ENCODE data around the gene ERCC2.
"Not testable (repeated sequence)": the region's sequence is repeated elsewhere in the genome, so short reads cannot be mapped to it uniquely, and the experiment has no call there.

The ERCC2 gene

GRCh38 chr19:45314708-45315245 lies 55.6 kb downstream of the ERCC2 start:
- peak in 1 of 3 donors; percentile 24 for DNase-seq
- Histone ChIP-seq H3K27me3 (replicated peaks in 2 of 5; ENCODE audit: control insufficient read depth in 4 of 5, insufficient read depth in 5 of 5, low read length in 4 of 5) (peaks cover 0 to 27% (median 0%) of the 10 kb centered on the region in 5 experiments), H3K9me3 (ENCODE audit: control extremely low read depth in 1 of 5, control insufficient read depth in 4 of 5, insufficient read depth in 2 of 5, low read depth in 1 of 5, low read length in 4 of 5) (no peaks in the 10 kb centered on the region), H3K4me3 (ENCODE audit: control insufficient read depth in 1 of 7, extremely low read depth in 1 of 7, insufficient read depth in 4 of 7, low read depth in 2 of 7, low read length in 6 of 7) (no peak overlapping the region), H3K27ac (ENCODE audit: insufficient read depth in 1 of 2, low read depth in 1 of 2, low read length in 2 of 2, poor library complexity in 1 of 2, severe bottlenecking in 2 of 2) (no peak overlapping the region), H3K4me1 (ENCODE audit: control extremely low read depth in 1 of 4, control insufficient read depth in 4 of 4, insufficient read depth in 4 of 4, low read length in 3 of 4) (peaks cover 0 to 3% (median 3%) of the 10 kb centered on the region in 4 experiments), H3K36me3 (ENCODE audit: control insufficient read depth in 4 of 4, insufficient read depth in 4 of 4, low read length in 3 of 4) (no peaks in the 10 kb centered on the region)
- WGBS (ENCODE audit: insufficient coverage), result 76% methylated on average over 7 of the region's 8 CpGs
- ChIA-PET POLR2A (interaction anchor here (1.5 kb wide), 1 partner anchor 12 kb away, joined by 3 read pairs; no protein-coding TSS in a partner anchor), CTCF (interaction anchor here (1.3 kb wide), 1 partner anchor 22 kb away, joined by 3 read pairs; no protein-coding TSS in a partner anchor)

- H3K4me3 ChIP-seq (ENCODE audit: control insufficient read depth in 1 of 7, extremely low read depth in 1 of 7, insufficient read depth in 4 of 7, low read depth in 2 of 7, low read length in 6 of 7); H3K9me3 ChIP-seq (ENCODE audit: control extremely low read depth in 1 of 5, control insufficient read depth in 4 of 5, insufficient read depth in 2 of 5, low read depth in 1 of 5, low read length in 4 of 5); POLR2A ChIA-PET; H3K4me1 ChIP-seq (ENCODE audit: control extremely low read depth in 1 of 4, control insufficient read depth in 4 of 4, insufficient read depth in 4 of 4, low read length in 3 of 4); H3K36me3 ChIP-seq (ENCODE audit: control insufficient read depth in 4 of 4, insufficient read depth in 4 of 4, low read length in 3 of 4); DNase-seq; H3K27ac ChIP-seq (ENCODE audit: insufficient read depth in 1 of 2, low read depth in 1 of 2, low read length in 2 of 2, poor library complexity in 1 of 2, severe bottlenecking in 2 of 2): not testable (repeated sequence)
- WGBS (ENCODE audit: insufficient coverage), result 100% methylated on average over 10 of the region's 14 CpGs
- H3K27me3 ChIP-seq (replicated peaks in 2 of 5; ENCODE audit: control insufficient read depth in 4 of 5, insufficient read depth in 5 of 5, low read length in 4 of 5), result peaks cover 0 to 19% (median 0%) of the 10 kb centered on the region in 5 experiments
- CTCF ChIA-PET, result interaction anchor here (1.0 kb wide), 1 partner anchor 21 kb away, joined by 4 read pairs; no protein-coding TSS in a partner anchor
Observed at GRCh38 chr19:45312285-45312684, 58.1 kb downstream of the ERCC2 start.

- Histone ChIP-seq H3K9me3 (ENCODE audit: control extremely low read depth in 1 of 5, control insufficient read depth in 4 of 5, insufficient read depth in 2 of 5, low read depth in 1 of 5, low read length in 4 of 5) (no peaks in the 10 kb centered on the region), H3K4me1 (ENCODE audit: control extremely low read depth in 1 of 4, control insufficient read depth in 4 of 4, insufficient read depth in 4 of 4, low read length in 3 of 4) (peaks cover 0 to 3% (median 3%) of the 10 kb centered on the region in 4 experiments), H3K36me3 (ENCODE audit: control insufficient read depth in 4 of 4, insufficient read depth in 4 of 4, low read length in 3 of 4) (no peaks in the 10 kb centered on the region), H3K27ac (ENCODE audit: insufficient read depth in 1 of 2, low read depth in 1 of 2, low read length in 2 of 2, poor library complexity in 1 of 2, severe bottlenecking in 2 of 2) (no peak overlapping the region), H3K27me3 (replicated peaks in 2 of 5; ENCODE audit: control insufficient read depth in 4 of 5, insufficient read depth in 5 of 5, low read length in 4 of 5) (peaks cover 0 to 18% (median 0%) of the 10 kb centered on the region in 5 experiments), H3K4me3 (ENCODE audit: control insufficient read depth in 1 of 7, extremely low read depth in 1 of 7, insufficient read depth in 4 of 7, low read depth in 2 of 7, low read length in 6 of 7) (no peak overlapping the region)
- peak in 2 of 3 donors; percentile 46 to 61 for DNase-seq
- ChIA-PET POLR2A (no interaction called here), CTCF (interaction anchor here (1.0 kb wide), 1 partner anchor 22 kb away, joined by 4 read pairs; no protein-coding TSS in a partner anchor)
- 25% methylated on average over 18 of the region's 18 CpGs for WGBS (ENCODE audit: insufficient coverage)
Observed at GRCh38 chr19:45311621-45312020, 58.8 kb downstream of the ERCC2 start.

- H3K4me3 ChIP-seq (ENCODE audit: control insufficient read depth in 1 of 7, extremely low read depth in 1 of 7, insufficient read depth in 4 of 7, low read depth in 2 of 7, low read length in 6 of 7); H3K27me3 ChIP-seq (replicated peaks in 2 of 5; ENCODE audit: control insufficient read depth in 4 of 5, insufficient read depth in 5 of 5, low read length in 4 of 5); H3K9me3 ChIP-seq (ENCODE audit: control extremely low read depth in 1 of 5, control insufficient read depth in 4 of 5, insufficient read depth in 2 of 5, low read depth in 1 of 5, low read length in 4 of 5); DNase-seq; H3K4me1 ChIP-seq (ENCODE audit: control extremely low read depth in 1 of 4, control insufficient read depth in 4 of 4, insufficient read depth in 4 of 4, low read length in 3 of 4); H3K27ac ChIP-seq (ENCODE audit: insufficient read depth in 1 of 2, low read depth in 1 of 2, low read length in 2 of 2, poor library complexity in 1 of 2, severe bottlenecking in 2 of 2); H3K36me3 ChIP-seq (ENCODE audit: control insufficient read depth in 4 of 4, insufficient read depth in 4 of 4, low read length in 3 of 4): not testable (repeated sequence)
- 95% methylated on average over 5 of the region's 8 CpGs for WGBS (ENCODE audit: insufficient coverage)
- ChIA-PET POLR2A (interaction anchor here (0.6 kb wide), 1 partner anchor 10 kb away, joined by 5 read pairs; no protein-coding TSS in a partner anchor), CTCF (interaction anchor here (0.6 to 1.4 kb wide), 2 partner anchors 29 to 243 kb away, joined by 3 read pairs; no protein-coding TSS in a partner anchor)
Observed at GRCh38 chr19:45309322-45309721, 61.1 kb downstream of the ERCC2 start.

- H3K4me1 ChIP-seq (ENCODE audit: control extremely low read depth in 1 of 4, control insufficient read depth in 4 of 4, insufficient read depth in 4 of 4, low read length in 3 of 4), result peaks cover 0 to 3% (median 3%) of the 10 kb centered on the region in 4 experiments
- no peak overlapping the region for H3K4me3 ChIP-seq (ENCODE audit: control insufficient read depth in 1 of 7, extremely low read depth in 1 of 7, insufficient read depth in 4 of 7, low read depth in 2 of 7, low read length in 6 of 7)
- no peak overlapping the region for H3K27ac ChIP-seq (ENCODE audit: insufficient read depth in 1 of 2, low read depth in 1 of 2, low read length in 2 of 2, poor library complexity in 1 of 2, severe bottlenecking in 2 of 2)
- DNase-seq, result no peak
- WGBS (ENCODE audit: insufficient coverage), result 89% methylated on average over 19 of the region's 19 CpGs
- ChIA-PET CTCF (no interaction called here), POLR2A (no interaction called here)
- peaks cover 0 to 2% (median 0%) of the 10 kb centered on the region in 4 experiments for H3K36me3 ChIP-seq (ENCODE audit: control insufficient read depth in 4 of 4, insufficient read depth in 4 of 4, low read length in 3 of 4)
- H3K27me3 ChIP-seq (replicated peaks in 2 of 5; ENCODE audit: control insufficient read depth in 4 of 5, insufficient read depth in 5 of 5, low read length in 4 of 5), result peaks cover 0 to 2% (median 0%) of the 10 kb centered on the region in 5 experiments
- H3K9me3 ChIP-seq (ENCODE audit: control extremely low read depth in 1 of 5, control insufficient read depth in 4 of 5, insufficient read depth in 2 of 5, low read depth in 1 of 5, low read length in 4 of 5), result no peaks in the 10 kb centered on the region
Observed at GRCh38 chr19:45307361-45307760, 63.0 kb downstream of the ERCC2 start.

- CTCF ChIA-PET, result interaction anchor here (0.9 to 1.0 kb wide), 3 partner anchors 32 to 174 kb away, joined by 3 read pairs; no protein-coding TSS in a partner anchor
- DNase-seq, result no peak
- Histone ChIP-seq H3K4me1 (ENCODE audit: control extremely low read depth in 1 of 4, control insufficient read depth in 4 of 4, insufficient read depth in 4 of 4, low read length in 3 of 4) (peaks cover 0 to 3% (median 1%) of the 10 kb centered on the region in 4 experiments), H3K36me3 (ENCODE audit: control insufficient read depth in 4 of 4, insufficient read depth in 4 of 4, low read length in 3 of 4) (peaks cover 0 to 3% (median 1%) of the 10 kb centered on the region in 4 experiments), H3K4me3 (ENCODE audit: control insufficient read depth in 1 of 7, extremely low read depth in 1 of 7, insufficient read depth in 4 of 7, low read depth in 2 of 7, low read length in 6 of 7) (no peak overlapping the region), H3K27me3 (replicated peaks in 2 of 5; ENCODE audit: control insufficient read depth in 4 of 5, insufficient read depth in 5 of 5, low read length in 4 of 5) (peaks cover 0 to 2% (median 0%) of the 10 kb centered on the region in 5 experiments), H3K27ac (ENCODE audit: insufficient read depth in 1 of 2, low read depth in 1 of 2, low read length in 2 of 2, poor library complexity in 1 of 2, severe bottlenecking in 2 of 2) (no peak overlapping the region), H3K9me3 (ENCODE audit: control extremely low read depth in 1 of 5, control insufficient read depth in 4 of 5, insufficient read depth in 2 of 5, low read depth in 1 of 5, low read length in 4 of 5) (no peaks in the 10 kb centered on the region)
- 80% methylated on average over 17 of the region's 18 CpGs for WGBS (ENCODE audit: insufficient coverage)
- POLR2A ChIA-PET, result no interaction called here
Observed at GRCh38 chr19:45306518-45307027, 63.8 kb downstream of the ERCC2 start.

GRCh38 chr19:45306040-45306439 lies 64.3 kb downstream of the ERCC2 start:
- H3K4me1 ChIP-seq (ENCODE audit: control extremely low read depth in 1 of 4, control insufficient read depth in 4 of 4, insufficient read depth in 4 of 4, low read length in 3 of 4), result no peaks in the 10 kb centered on the region
- H3K4me3 ChIP-seq (ENCODE audit: control insufficient read depth in 1 of 7, extremely low read depth in 1 of 7, insufficient read depth in 4 of 7, low read depth in 2 of 7, low read length in 6 of 7), result no peak overlapping the region
- 79% methylated on average over 9 of the region's 9 CpGs for WGBS (ENCODE audit: insufficient coverage)
- no peaks in the 10 kb centered on the region for H3K9me3 ChIP-seq (ENCODE audit: control extremely low read depth in 1 of 5, control insufficient read depth in 4 of 5, insufficient read depth in 2 of 5, low read depth in 1 of 5, low read length in 4 of 5)
- DNase-seq, result no peak
- CTCF ChIA-PET, result interaction anchor here (0.9 to 1.0 kb wide), 3 partner anchors 33 to 174 kb away, joined by 3 read pairs; no protein-coding TSS in a partner anchor
- H3K27me3 ChIP-seq (replicated peaks in 2 of 5; ENCODE audit: control insufficient read depth in 4 of 5, insufficient read depth in 5 of 5, low read length in 4 of 5), result peaks cover 0 to 2% (median 0%) of the 10 kb centered on the region in 5 experiments
- peaks cover 0 to 3% (median 1%) of the 10 kb centered on the region in 4 experiments for H3K36me3 ChIP-seq (ENCODE audit: control insufficient read depth in 4 of 4, insufficient read depth in 4 of 4, low read length in 3 of 4)
- POLR2A ChIA-PET, result no interaction called here
- H3K27ac ChIP-seq (ENCODE audit: insufficient read depth in 1 of 2, low read depth in 1 of 2, low read length in 2 of 2, poor library complexity in 1 of 2, severe bottlenecking in 2 of 2), result no peak overlapping the region

Data from common myeloid progenitor, CD34-positive (primary cell).